HepG2 (cell line): Measurements from ENCODE around the gene DOCK1. TPM values are rescaled to one million over a fixed set of nuclear protein-coding genes. Genes with fewer than 3 reads are reported as not detected.

Source experiments
- DRAP1 ChIP-seq: IDR thresholded peaks from 2 replicates; pipeline ENCODE4 v1.6.1; 2016; ENCODE audit warnings: missing genetic modification reagents, missing compliant biosample characterization
- FOXA1 ChIP-seq, 2 experiments: fragments of 450-650 bp in 1 of 2; sonication (generic) in 1 of 2; formaldehyde crosslinking in 1 of 2; IDR thresholded peaks; 2 replicates each; pipeline versions ENCODE4 v1.4.0 to v1.6.1; 2016 to 2020; ENCODE audit warnings: missing genetic modification reagents in 1 of 2
- FOXJ3 ChIP-seq: sonication (generic); formaldehyde crosslinking; IDR thresholded peaks from 2 replicates; pipeline ENCODE4 v1.4.0; 2020; ENCODE audit warnings: missing genetic modification reagents, mild to moderate bottlenecking, borderline replicate concordance
- GATAD2A ChIP-seq: IDR thresholded peaks from 2 replicates; pipeline ENCODE4 v1.6.1; 2016
- HDAC1 ChIP-seq: sonication (generic); formaldehyde crosslinking; IDR thresholded peaks from 2 replicates; pipeline ENCODE4 v1.5.1; 2020; ENCODE audit warnings: mild to moderate bottlenecking, missing genetic modification reagents
- MIXL1 ChIP-seq: IDR thresholded peaks from 2 replicates; pipeline ENCODE4 v1.6.1; 2016
- NCOR1 ChIP-seq: fragments of 200-600 bp; sonication (generic); IDR thresholded peaks from 2 replicates; pipeline ENCODE4 v1.7.0; 2017; ENCODE audit warnings: antibody characterized with exemption, low read length, borderline replicate concordance
- NFKBIZ ChIP-seq: IDR thresholded peaks from 2 replicates; pipeline ENCODE4 v1.6.1; 2018; ENCODE audit warnings: missing genetic modification reagents, missing compliant biosample characterization
- PHF21A ChIP-seq: sonication (generic); formaldehyde crosslinking; IDR thresholded peaks from 2 replicates; pipeline ENCODE4 v1.5.0; 2020; ENCODE audit warnings: mild to moderate bottlenecking, missing genetic modification reagents
- POGZ ChIP-seq: sonication (generic); formaldehyde crosslinking; IDR thresholded peaks from 2 replicates; pipeline ENCODE4 v1.4.0; 2020; ENCODE audit warnings: mild to moderate bottlenecking, missing genetic modification reagents
- RERE ChIP-seq: IDR thresholded peaks from 2 replicates; pipeline ENCODE4 v1.6.1; 2016; ENCODE audit warnings: low read depth, missing genetic modification reagents, missing compliant biosample characterization
- SOX6 ChIP-seq, 2 experiments: fragments of 450-650 bp in 1 of 2; sonication (generic) in 1 of 2; formaldehyde crosslinking in 1 of 2; IDR thresholded peaks; 2 replicates each; pipeline versions ENCODE4 v1.4.0 to v1.6.1; 2017 to 2020; ENCODE audit warnings: antibody characterized with exemption in 1 of 2, mild to moderate bottlenecking in 1 of 2, missing genetic modification reagents in 1 of 2
- TFDP1 ChIP-seq: IDR thresholded peaks from 2 replicates; pipeline ENCODE4 v1.6.1; 2016; ENCODE audit warnings: missing compliant biosample characterization, missing genetic modification reagents, borderline replicate concordance
- ZNF609 ChIP-seq: sonication (generic); formaldehyde crosslinking; IDR thresholded peaks from 2 replicates; pipeline ENCODE4 v1.4.0; 2020; ENCODE audit warnings: mild to moderate bottlenecking, missing genetic modification reagents, borderline replicate concordance
- ZNF788 ChIP-seq: sonication (generic); formaldehyde crosslinking; IDR thresholded peaks from 2 replicates; pipeline ENCODE4 v1.5.0; 2020; ENCODE audit warnings: mild to moderate bottlenecking, missing genetic modification reagents, borderline replicate concordance
- polyA plus RNA-seq, 8 experiments: library from polyadenylated mRNA; depleted of rRNA in 3 of 8; stranded (reverse) in 7 of 8; unstranded in 1 of 8; fragments of >200 nt; fragmentation: Illumina TruSeq in 4 of 8; extraction: Trizol in 4 of 8; gene quantifications; 2 replicates each; pipeline versions ENCODE4 v1.2.1 to v1.2.3, GENCODE V29; 2011 to 2016; ENCODE audit warnings: low read depth in 4 of 8, missing spikeins in 1 of 8, mixed read lengths in 1 of 8; ENCODE audit not compliant: insufficient read depth in 1 of 8
- total RNA-seq, 5 experiments: library from RNA; depleted of rRNA; stranded (reverse); fragments of >200 nt; fragmentation: Illumina TruSeq; extraction: Trizol; gene quantifications; 2 replicates each; pipeline ENCODE4 v1.2.3, GENCODE V29; 2016; ENCODE audit warnings: low read depth in 1 of 5

The DOCK1 gene
- total and polyA plus RNA-seq, 2 of the 13 experiments (the other 11 are each of a cell fraction or from before 2014, with no cell fraction given), result 8.3 to 25.5 TPM

- TF ChIP-seq GATAD2A (CRISPR knock-in tag), result peak; percentile 70
- TF ChIP-seq ZNF609 (CRISPR knock-in tag), result peak; percentile 59; the same call in 1 of the 2 replicates
- TF ChIP-seq DRAP1, result 0 out of 2 replicates have a peak, but pooled peaks have one; percentile 30
- TF ChIP-seq POGZ (CRISPR knock-in tag), result peak; percentile 59; the same call in 1 of the 2 replicates
- TF ChIP-seq NCOR1, result peak; percentile 72; the same call in 1 of the 2 replicates
- peak; percentile 45; the same call in 1 of the 2 replicates for TF ChIP-seq MIXL1 (CRISPR knock-in tag)
- TF ChIP-seq NFKBIZ (CRISPR knock-in tag), result 0 out of 2 replicates have a peak, but pooled peaks have one; percentile 25
- TF ChIP-seq FOXJ3, result peak; percentile 70; the same call in 1 of the 2 replicates
- peak; percentile 67; the same call in 1 of the 2 replicates for TF ChIP-seq ZNF788 (CRISPR knock-in tag)
- 0 out of 2 replicates have a peak, but pooled peaks have one; percentile 50 for TF ChIP-seq HDAC1
- peak; percentile 40; the same call in 1 of the 2 replicates for TF ChIP-seq TFDP1 (CRISPR knock-in tag)
- no peak for TF ChIP-seq FOXA1 (IDR thresholded peaks at IDR 0.05)
- TF ChIP-seq FOXA1 (CRISPR knock-in tag; IDR thresholded peaks at IDR 0.05), result peak; percentile 57
- TF ChIP-seq PHF21A, result no peak; the same call in 1 of the 2 replicates
- no peak for TF ChIP-seq SOX6 (IDR thresholded peaks at IDR 0.05)
- TF ChIP-seq SOX6 (CRISPR knock-in tag; IDR thresholded peaks at IDR 0.05), result peak; percentile 99
- TF ChIP-seq RERE (CRISPR knock-in tag), result 0 out of 2 replicates have a peak, but pooled peaks have one; percentile 28
Measured at GRCh38 chr10:127033216-127034033, 128.2 kb downstream of the DOCK1 start (continued).
